Activated B cell treated with CpG ODN at 0.5 μM for 24 hours (primary cell): ENCODE measurements around the gene HOXB13. TPM values are rescaled to one million over a fixed set of nuclear protein-coding genes. Genes with fewer than 3 reads are reported as not detected.

ENCODE experiments used
- ATAC-seq: fragments of 200-7000 bp; cut with Tn5 transposase; one replicate; pipeline ENCODE4 v1.10.0; 2021; ENCODE audit warnings: low read depth, mild to moderate bottlenecking, moderate library complexity
- CTCF ChIA-PET: fragments of 350-600 bp; sonication (Branson Sonifier 250); formaldehyde crosslinking; loops from one replicate; lab custom pipeline; 2021; ENCODE audit warnings: antibody characterized with exemption; lab: Charles Lee
- POLR2A ChIA-PET: fragments of 350-600 bp; sonication (Branson Sonifier 250); formaldehyde crosslinking; loops from one replicate; lab custom pipeline; 2021; ENCODE audit warnings: antibody characterized with exemption; lab: Charles Lee
- DNase-seq: peaks from one replicate; pipeline ENCODE4 v3.0.0; 2022
- H3K27ac Mint-ChIP-seq: one replicate; pipeline ENCODE4 v1.8.0; 2020; ENCODE audit warnings: mixed read lengths
- H3K27me3 Mint-ChIP-seq: one replicate; pipeline ENCODE4 v1.8.0; 2021; ENCODE audit warnings: mixed read lengths
- H3K36me3 Mint-ChIP-seq: one replicate; pipeline ENCODE4 v1.8.0; 2021; ENCODE audit warnings: low read depth, mixed read lengths
- H3K4me1 Mint-ChIP-seq: one replicate; pipeline ENCODE4 v1.8.0; 2021; ENCODE audit warnings: mixed read lengths
- H3K4me3 Mint-ChIP-seq: one replicate; pipeline ENCODE4 v1.8.0; 2020; ENCODE audit warnings: mild to moderate bottlenecking, mixed read lengths
- H3K9me3 Mint-ChIP-seq: one replicate; pipeline ENCODE4 v1.8.0; 2020; ENCODE audit warnings: mixed read lengths
- CTCF ChIP-seq: fragments of 200-600 bp; IDR thresholded peaks from one replicate; pipeline ENCODE4 v1.8.0; 2022; ENCODE audit warnings: antibody characterized with exemption, mild to moderate bottlenecking
- intact Hi-C: fragments of 100-400 bp; cut with micrococcal nuclease; formaldehyde crosslinking; loops from one replicate; pipeline ENCODE4 v1.15.1; 2024
- total RNA-seq: library from RNA; stranded (reverse); gene quantifications from 2 replicates; pipeline ENCODE4 v1.2.3, GENCODE V29; 2022

HOXB13 gene
- total RNA-seq, 1 donor from 2014 or later = not detected

- DNase-seq (no peak), ATAC-seq (no peak)
- TF ChIP-seq CTCF = no peak
- ChIA-PET POLR2A (interaction anchor here (0.6 kb wide), 1 partner anchor 28 kb away, joined by 4 read pairs; no protein-coding TSS in a partner anchor), CTCF (no interaction called here)
- no peaks in the 10 kb centered on the region for H3K36me3 Mint-ChIP-seq
- no peaks in the 10 kb centered on the region for H3K9me3 Mint-ChIP-seq
- H3K27me3 Mint-ChIP-seq = peaks cover 67% of the 10 kb centered on the region
- no peak overlapping the region for H3K4me3 Mint-ChIP-seq
- H3K27ac Mint-ChIP-seq = no peak overlapping the region
- intact Hi-C loops = loop anchor here (5.0 kb wide), 1 partner anchor 125 kb away; the partner anchor contains the start of gene HOXB9
- H3K4me1 Mint-ChIP-seq = peaks cover 8% of the 10 kb centered on the region
These were observed 24.1 kb upstream of the HOXB13 start for GRCh38 chr17:48752399-48753288.

- Mint-ChIP-seq H3K4me1 (peaks cover 6% of the 10 kb centered on the region), H3K27ac (no peak overlapping the region), H3K27me3 (peaks cover 66% of the 10 kb centered on the region), H3K4me3 (no peak overlapping the region), H3K9me3 (no peaks in the 10 kb centered on the region), H3K36me3 (no peaks in the 10 kb centered on the region)
- POLR2A ChIA-PET = interaction anchor here (0.6 to 1.0 kb wide), 3 partner anchors 14 to 734 kb away, joined by 3 to 4 read pairs (median 4); no protein-coding TSS in a partner anchor
- no peak for TF ChIP-seq CTCF
- intact Hi-C loops = loop anchor here (5.0 kb wide), 1 partner anchor 125 kb away; the partner anchor contains the start of gene HOXB9
- ATAC-seq = no peak
- no peak for DNase-seq
- CTCF ChIA-PET = interaction anchor here (1.1 kb wide), 1 partner anchor 27 kb away, joined by 3 read pairs; no protein-coding TSS in a partner anchor
These were observed 23.3 kb upstream of the HOXB13 start for GRCh38 chr17:48751733-48752398.

GRCh38 chr17:48751172-48751571, 22.6 kb upstream of the HOXB13 start:
- CTCF ChIA-PET = interaction anchor here (1.1 kb wide), 1 partner anchor 26 kb away, joined by 3 read pairs; no protein-coding TSS in a partner anchor
- Mint-ChIP-seq H3K4me1 (peaks cover 9% of the 10 kb centered on the region), H3K4me3 (no peak overlapping the region), H3K27me3 (peaks cover 69% of the 10 kb centered on the region), H3K9me3 (no peaks in the 10 kb centered on the region), H3K36me3 (no peaks in the 10 kb centered on the region), H3K27ac (no peak overlapping the region)
- DNase-seq (no peak), ATAC-seq (no peak)
- intact Hi-C loops = loop anchor here (5.0 kb wide), 1 partner anchor 124 kb away; the partner anchor contains the start of gene HOXB9
- no peak for TF ChIP-seq CTCF
- POLR2A ChIA-PET = interaction anchor here (1.0 kb wide), 1 partner anchor 13 kb away, joined by 4 read pairs; no protein-coding TSS in a partner anchor

GRCh38 chr17:48749621-48750553, 21.3 kb upstream of the HOXB13 start:
- DNase-seq (no peak), ATAC-seq (no peak)
- Mint-ChIP-seq H3K27ac (no peak overlapping the region), H3K36me3 (no peaks in the 10 kb centered on the region), H3K4me1 (peaks cover 6% of the 10 kb centered on the region), H3K9me3 (no peaks in the 10 kb centered on the region), H3K4me3 (no peak overlapping the region), H3K27me3 (peaks cover 69% of the 10 kb centered on the region)
- intact Hi-C loops = loop anchor here (5.0 kb wide), 3 partner anchors 123 to 153 kb away; partner anchors contain the start of genes HOXB7 and HOXB9
- TF ChIP-seq CTCF = no peak
- CTCF ChIA-PET = interaction anchor here (1.4 kb wide), 1 partner anchor 26 kb away, joined by 4 read pairs; no protein-coding TSS in a partner anchor
- POLR2A ChIA-PET = no interaction called here
